ENCODE results near the gene SCNM1.
A peak's percentile ranks its signal among the peaks of the same experiment; 100 is the strongest.
"Not testable (repeated sequence)": the region's sequence is repeated elsewhere in the genome, so short reads cannot be mapped to it uniquely, and the experiment has no call there.

Gene SCNM1

GRCh38 chr1:151147132-151147503 is 18.8 kb upstream of the SCNM1 start:
- no peak for DNase-seq

- no peak for DNase-seq
These were observed 18.3 kb upstream of the SCNM1 start for GRCh38 chr1:151147665-151148064.

- DNase-seq = no peak
These were observed 9.5 kb upstream of the SCNM1 start, which contains the start of gene TNFAIP8L2 for GRCh38 chr1:151156515-151156819. Gene TNFAIP8L2, plus strand, starts transcription at chr1:151156649. Its CDS starts 2,049 bp downstream, at chr1:151158698.

- no peak for DNase-seq
These were observed 8.8 kb upstream of the SCNM1 start for GRCh38 chr1:151157067-151157531.

GRCh38 chr1:151158326-151158725 is 7.6 kb upstream of the SCNM1 start:
- DNase-seq = no peak

GRCh38 chr1:151158751-151159251 is 7.1 kb upstream of the SCNM1 start:
- DNase-seq = no peak

GRCh38 chr1:151159373-151159772 is 6.6 kb upstream of the SCNM1 start:
- DNase-seq = no peak

- no peak for DNase-seq
These were observed 1.1 kb upstream of the SCNM1 start for GRCh38 chr1:151164732-151165280.

GRCh38 chr1:151165281-151165737 is 635 bp upstream of the SCNM1 start:
- no peak for DNase-seq

- DNase-seq = no peak
These were observed 587 bp downstream of the SCNM1 start for GRCh38 chr1:151166505-151166956.

- no peak for DNase-seq
These were observed 1.2 kb downstream of the SCNM1 start for GRCh38 chr1:151167116-151167515.

GRCh38 chr1:151171190-151171589 is 5.2 kb downstream of the SCNM1 start:
- no peak for DNase-seq

GRCh38 chr1:151175041-151175741 is 9.2 kb downstream of the SCNM1 start:
- DNase-seq = no peak

- no peak for DNase-seq
These were observed 9.9 kb downstream of the SCNM1 start, which contains the start of gene TMOD4 for GRCh38 chr1:151175863-151176262. Gene TMOD4, minus strand, starts transcription at chr1:151175981. Its CDS starts 1,106 bp downstream, at chr1:151174875.

- no peak for DNase-seq
These were observed 10.6 kb downstream of the SCNM1 start for GRCh38 chr1:151176514-151177045.

- DNase-seq = no peak
These were observed 18.3 kb downstream of the SCNM1 start for GRCh38 chr1:151184211-151184610.

GRCh38 chr1:151187205-151187604 is 21.3 kb downstream of the SCNM1 start:
- DNase-seq = no peak

GRCh38 chr1:151188667-151189066 is 22.7 kb downstream of the SCNM1 start:
- DNase-seq = not testable (repeated sequence)

GRCh38 chr1:151189637-151190445 is 23.9 kb downstream of the SCNM1 start, which contains the start of gene VPS72:
Gene VPS72, minus strand, starts transcription at chr1:151190197. Its CDS starts 76 bp downstream, at chr1:151190121.
- peak; percentile 76 for DNase-seq

- no peak for DNase-seq
These were observed 26.1 kb downstream of the SCNM1 start for GRCh38 chr1:151192047-151192446.

- DNase-seq = no peak
These were observed 27.4 kb downstream of the SCNM1 start for GRCh38 chr1:151193304-151193703.

- no peak for DNase-seq
These were observed 27.9 kb downstream of the SCNM1 start for GRCh38 chr1:151193856-151194255.

Measured in NCI-H1417 treated with DMSO at 0.1 percent for 48 hours (cell line).